NT2/D1 (cell line): ENCODE data around the gene STAT5B.

Experiments used
- SUZ12 ChIP-seq: IDR thresholded peaks from 2 replicates; pipeline ENCODE4 v1.6.1; 2011; ENCODE audit not compliant: insufficient read length, insufficient read depth; ENCODE audit errors: extremely low read depth
- YY1 ChIP-seq: IDR thresholded peaks from 2 replicates; pipeline ENCODE4 v1.6.1; 2011; ENCODE audit not compliant: insufficient read length, insufficient read depth
- ZNF274 ChIP-seq: IDR thresholded peaks from 2 replicates; pipeline ENCODE4 v1.6.1; 2011; ENCODE audit warnings: mild to moderate bottlenecking, low read depth, low read length

DNA sequence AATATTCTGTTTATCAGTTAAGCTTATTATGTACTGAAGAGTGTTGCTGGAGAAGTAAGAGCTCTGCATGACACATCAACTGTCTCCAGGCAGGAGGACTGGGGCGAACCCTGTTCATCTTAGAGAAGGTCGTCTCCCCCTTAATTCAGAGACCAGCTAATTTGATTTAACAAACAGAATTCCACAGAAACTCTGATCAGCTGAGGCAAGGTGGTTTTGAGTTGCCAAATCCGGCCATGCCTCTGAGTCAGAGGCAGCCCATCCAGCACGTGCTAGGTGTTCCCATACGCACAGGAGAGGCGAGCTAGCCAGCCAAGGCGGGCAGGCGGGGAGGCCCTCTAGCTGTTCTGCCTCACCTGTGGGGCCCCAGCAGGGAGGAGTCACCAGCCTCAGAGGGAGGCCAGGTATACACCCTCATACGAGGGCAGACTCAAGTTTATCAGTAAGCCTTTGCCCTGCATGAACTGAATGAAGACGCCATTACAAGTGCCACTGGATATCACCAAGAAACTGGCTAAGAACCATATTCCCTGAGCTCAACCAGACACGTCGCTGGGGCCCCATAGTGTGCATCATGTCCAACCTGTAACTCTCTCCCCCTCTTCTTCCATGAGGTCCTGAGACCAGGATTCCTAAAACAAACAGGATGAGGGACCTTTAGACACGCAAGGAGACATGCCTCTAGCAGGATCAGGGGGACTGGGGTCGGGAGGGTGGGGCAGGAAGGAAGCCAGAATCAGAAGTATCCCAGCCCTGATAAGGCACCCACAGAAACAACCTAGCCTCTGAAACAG, 37.8 kb upstream of the STAT5B start:
- TF ChIP-seq YY1 (no peak), ZNF274 (no peak), SUZ12 (no peak)
